Measurements from ENCODE around the gene RAB38. TPM values are rescaled to one million over a fixed set of nuclear protein-coding genes. Genes with fewer than 3 reads are reported as not detected.

The RAB38 gene
- total and polyA plus RNA-seq, 10 of the 15 experiments (the other 5 are each of a cell fraction or from before 2014, with no cell fraction given) = 8.4 to 30.5 (median 11.7) TPM

GRCh38 chr11:88070437-88070836, 104.8 kb downstream of the RAB38 start (continued):
- TF ChIP-seq, protein P1, sequence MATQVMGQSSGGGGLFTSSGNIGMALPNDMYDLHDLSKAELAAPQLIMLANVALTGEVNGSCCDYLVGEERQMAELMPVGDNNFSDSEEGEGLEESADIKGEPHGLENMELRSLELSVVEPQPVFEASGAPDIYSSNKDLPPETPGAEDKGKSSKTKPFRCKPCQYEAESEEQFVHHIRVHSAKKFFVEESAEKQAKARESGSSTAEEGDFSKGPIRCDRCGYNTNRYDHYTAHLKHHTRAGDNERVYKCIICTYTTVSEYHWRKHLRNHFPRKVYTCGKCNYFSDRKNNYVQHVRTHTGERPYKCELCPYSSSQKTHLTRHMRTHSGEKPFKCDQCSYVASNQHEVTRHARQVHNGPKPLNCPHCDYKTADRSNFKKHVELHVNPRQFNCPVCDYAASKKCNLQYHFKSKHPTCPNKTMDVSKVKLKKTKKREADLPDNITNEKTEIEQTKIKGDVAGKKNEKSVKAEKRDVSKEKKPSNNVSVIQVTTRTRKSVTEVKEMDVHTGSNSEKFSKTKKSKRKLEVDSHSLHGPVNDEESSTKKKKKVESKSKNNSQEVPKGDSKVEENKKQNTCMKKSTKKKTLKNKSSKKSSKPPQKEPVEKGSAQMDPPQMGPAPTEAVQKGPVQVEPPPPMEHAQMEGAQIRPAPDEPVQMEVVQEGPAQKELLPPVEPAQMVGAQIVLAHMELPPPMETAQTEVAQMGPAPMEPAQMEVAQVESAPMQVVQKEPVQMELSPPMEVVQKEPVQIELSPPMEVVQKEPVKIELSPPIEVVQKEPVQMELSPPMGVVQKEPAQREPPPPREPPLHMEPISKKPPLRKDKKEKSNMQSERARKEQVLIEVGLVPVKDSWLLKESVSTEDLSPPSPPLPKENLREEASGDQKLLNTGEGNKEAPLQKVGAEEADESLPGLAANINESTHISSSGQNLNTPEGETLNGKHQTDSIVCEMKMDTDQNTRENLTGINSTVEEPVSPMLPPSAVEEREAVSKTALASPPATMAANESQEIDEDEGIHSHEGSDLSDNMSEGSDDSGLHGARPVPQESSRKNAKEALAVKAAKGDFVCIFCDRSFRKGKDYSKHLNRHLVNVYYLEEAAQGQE (IDR thresholded peaks at IDR 0.05; ENCODE audit: low read depth, low read length) = no peak

DNA sequence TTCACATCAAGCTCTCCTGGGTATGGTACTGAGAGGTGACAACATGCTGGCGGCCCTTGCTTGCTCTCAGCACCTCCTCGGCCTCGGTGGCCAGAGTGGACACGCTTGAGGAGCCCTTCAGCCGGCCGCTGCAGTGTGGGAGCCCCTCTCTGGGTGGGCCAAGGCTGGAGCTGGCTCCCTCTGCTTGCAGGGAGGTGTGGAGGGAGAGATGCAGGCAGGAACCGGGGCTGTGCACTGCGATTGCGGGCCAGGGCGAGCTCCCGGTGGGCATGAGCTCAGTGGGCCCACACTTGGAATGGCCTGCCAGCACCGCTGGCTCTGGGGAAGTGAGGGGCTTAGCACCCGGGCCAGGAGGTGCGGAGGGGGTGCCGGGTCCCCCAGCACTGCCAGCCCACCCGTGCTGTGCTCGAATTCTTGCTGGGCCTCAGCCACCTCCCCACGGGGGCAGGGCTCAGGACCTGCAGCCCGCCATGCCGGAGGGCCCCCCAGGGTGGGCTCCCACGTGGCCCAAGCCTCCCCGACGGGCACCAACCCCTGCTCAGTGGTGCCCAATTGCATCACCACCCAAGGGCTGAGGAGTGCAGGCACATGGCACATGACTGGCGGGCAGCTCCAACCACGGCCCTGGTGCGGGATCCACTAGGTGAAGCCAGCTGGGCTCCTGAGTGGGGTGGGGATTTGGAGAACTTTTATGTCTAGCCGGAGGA, 106.2 kb downstream of the RAB38 start:
- Histone ChIP-seq H3K9me3 (replicated peaks; ENCODE audit: control insufficient read depth, insufficient read depth, low read length) (no peaks in the 10 kb centered on the region), H3K4me1 (ENCODE audit: control insufficient read depth, insufficient read depth, low read length) (no peaks in the 10 kb centered on the region), H4K20me1 (ENCODE audit: control insufficient read depth, insufficient read depth) (no peaks in the 10 kb centered on the region), H2AFZ (ENCODE audit: control insufficient read depth, low read depth, low read length) (no peak overlapping the region), H3K27me3 (replicated peaks in 1 of 2; ENCODE audit: control insufficient read depth in 2 of 2, insufficient read depth in 2 of 2, low read length in 1 of 2) (0 out of 4 replicates have a peak, but pooled peaks cover 0 to 3% of the 10 kb centered on the region in 2 experiments), H3K27ac (ENCODE audit: control insufficient read depth, insufficient read depth) (no peak overlapping the region), H3K4me3 (no peak overlapping the region), H3K79me2 (ENCODE audit: control insufficient read depth, insufficient read depth, low read length) (no peaks in the 10 kb centered on the region), H3K4me2 (ENCODE audit: control insufficient read depth, insufficient read depth) (no peak overlapping the region), H3K9ac (ENCODE audit: control insufficient read depth, insufficient read depth, low read length) (no peak overlapping the region), H3K36me3 (ENCODE audit: control insufficient read depth in 2 of 2, insufficient read depth in 2 of 2, low read length in 1 of 2) (no peaks in the 10 kb centered on the region)
- RAD21 ChIA-PET (ENCODE audit: unreplicated experiment) = no interaction called here
- SMC1A ChIA-PET (ENCODE audit: uncharacterized antibody, unreplicated experiment) = interaction anchor here (0.7 kb wide), 1 partner anchor 470 kb away, joined by 3 read pairs; no protein-coding TSS in a partner anchor
- intact Hi-C loops (cut with micrococcal nuclease; ENCODE audit: unreplicated experiment) = no loop called here
- WGBS (ENCODE audit: insufficient coverage, insufficient replicate concordance, low lambda C conversion rate, missing lambda C conversion rate) = 46% methylated on average over 22 of the region's 27 CpGs
- BruUV-seq (replicated peaks) = no TSS peak
- in situ Hi-C loops (cut with MboI) = no loop called here
- FAIRE-seq = no peak
- no peak for ATAC-seq
- POLR2A ChIA-PET = no interaction called here
- CTCF ChIA-PET = interaction anchor here (0.7 to 1.8 kb wide), 2 partner anchors 144 to 483 kb away, joined by 3 to 4 read pairs; no protein-coding TSS in a partner anchor
- TF ChIP-seq BACH1 (IDR thresholded peaks at IDR 0.05; ENCODE audit: borderline replicate concordance) (no peak), ZNF207 (IDR thresholded peaks at IDR 0.05; ENCODE audit: borderline replicate concordance) (no peak), CEBPB (IDR thresholded peaks at IDR 0.05; ENCODE audit: borderline replicate concordance in 1 of 2, low read depth in 2 of 2, low read length in 2 of 2) (no peak), ZBTB40 (IDR thresholded peaks at IDR 0.05; ENCODE audit: borderline replicate concordance) (no peak)
- no peak for DNase-seq (ENCODE audit: low read depth, low spot score)
